ENCODE results near the gene FAM170B. TPM values are rescaled to one million over a fixed set of nuclear protein-coding genes. Genes with fewer than 3 reads are reported as not detected.

Gene FAM170B
- total RNA-seq, 2 experiments from 2014 or later, result not detected

- ChIA-PET CTCF (no interaction called here), POLR2A (no interaction called here)
- Mint-ChIP-seq H3K4me1 (ENCODE audit: low read depth) (peaks cover 27% of the 10 kb centered on the region), H3K36me3 (ENCODE audit: low read depth) (peaks cover 23% of the 10 kb centered on the region), H3K27ac (no peak overlapping the region), H3K27me3 (ENCODE audit: low read depth) (peaks cover 8% of the 10 kb centered on the region), H3K9me3 (ENCODE audit: insufficient read depth) (no peaks in the 10 kb centered on the region), H3K4me3 (no peak overlapping the region)
- ATAC-seq (no peak), DNase-seq (no peak)
These were observed 25.1 kb upstream of the FAM170B start for GRCh38 chr10:49158915-49159314.

- H3K4me3 Mint-ChIP-seq, result no peak overlapping the region
- H3K27me3 Mint-ChIP-seq (ENCODE audit: low read depth), result peaks cover 9% of the 10 kb centered on the region
- CTCF ChIA-PET, result no interaction called here
- peaks cover 26% of the 10 kb centered on the region for H3K4me1 Mint-ChIP-seq (ENCODE audit: low read depth)
- H3K27ac Mint-ChIP-seq, result no peak overlapping the region
- H3K9me3 Mint-ChIP-seq (ENCODE audit: insufficient read depth), result no peaks in the 10 kb centered on the region
- H3K36me3 Mint-ChIP-seq (ENCODE audit: low read depth), result peaks cover 23% of the 10 kb centered on the region
- DNase-seq (no peak), ATAC-seq (no peak)
- POLR2A ChIA-PET, result no interaction called here
These were observed 24.6 kb upstream of the FAM170B start for GRCh38 chr10:49158404-49158803.

- H3K36me3 Mint-ChIP-seq (ENCODE audit: low read depth), result peaks cover 23% of the 10 kb centered on the region
- ATAC-seq (peak; percentile 64), DNase-seq (no peak)
- peaks cover 13% of the 10 kb centered on the region for H3K27me3 Mint-ChIP-seq (ENCODE audit: low read depth)
- peaks cover 26% of the 10 kb centered on the region for H3K4me1 Mint-ChIP-seq (ENCODE audit: low read depth)
- peak overlapping the region; percentile 10 for H3K27ac Mint-ChIP-seq
- CTCF ChIA-PET, result interaction anchor here (2.7 kb wide), 1 partner anchor 501 kb away, joined by 7 read pairs; no protein-coding TSS in a partner anchor
- POLR2A ChIA-PET, result no interaction called here
- no peak overlapping the region for H3K4me3 Mint-ChIP-seq
- H3K9me3 Mint-ChIP-seq (ENCODE audit: insufficient read depth), result no peaks in the 10 kb centered on the region
These were observed 23.4 kb upstream of the FAM170B start for GRCh38 chr10:49157229-49157628.

GRCh38 chr10:49154641-49155040 lies 20.8 kb upstream of the FAM170B start:
- CTCF ChIA-PET, result interaction anchor here (1.2 to 2.7 kb wide), 2 partner anchors 10 to 498 kb away, joined by 3 to 7 read pairs; no protein-coding TSS in a partner anchor
- Mint-ChIP-seq H3K4me3 (no peak overlapping the region), H3K9me3 (ENCODE audit: insufficient read depth) (no peaks in the 10 kb centered on the region), H3K4me1 (ENCODE audit: low read depth) (peaks cover 34% of the 10 kb centered on the region), H3K36me3 (ENCODE audit: low read depth) (peaks cover 22% of the 10 kb centered on the region), H3K27ac (no peak overlapping the region), H3K27me3 (ENCODE audit: low read depth) (peaks cover 20% of the 10 kb centered on the region)
- POLR2A ChIA-PET, result no interaction called here
- DNase-seq (no peak), ATAC-seq (no peak)

GRCh38 chr10:49153971-49154370 lies 20.1 kb upstream of the FAM170B start:
- Mint-ChIP-seq H3K36me3 (ENCODE audit: low read depth) (peaks cover 19% of the 10 kb centered on the region), H3K9me3 (ENCODE audit: insufficient read depth) (no peaks in the 10 kb centered on the region), H3K4me1 (ENCODE audit: low read depth) (peaks cover 34% of the 10 kb centered on the region), H3K27ac (no peak overlapping the region), H3K4me3 (no peak overlapping the region), H3K27me3 (ENCODE audit: low read depth) (peaks cover 23% of the 10 kb centered on the region)
- ChIA-PET POLR2A (no interaction called here), CTCF (interaction anchor here (1.2 kb wide), 1 partner anchor 10 kb away, joined by 3 read pairs; no protein-coding TSS in a partner anchor)
- DNase-seq (no peak), ATAC-seq (no peak)

- Mint-ChIP-seq H3K9me3 (ENCODE audit: insufficient read depth) (no peaks in the 10 kb centered on the region), H3K27me3 (ENCODE audit: low read depth) (peaks cover 26% of the 10 kb centered on the region), H3K36me3 (ENCODE audit: low read depth) (peaks cover 16% of the 10 kb centered on the region), H3K4me3 (no peak overlapping the region), H3K27ac (no peak overlapping the region), H3K4me1 (ENCODE audit: low read depth) (peaks cover 28% of the 10 kb centered on the region)
- no peak for ATAC-seq
- DNase-seq, result no peak
- ChIA-PET CTCF (no interaction called here), POLR2A (no interaction called here)
These were observed 19.3 kb upstream of the FAM170B start for GRCh38 chr10:49153115-49153514.

- DNase-seq, result no peak
- no peak for ATAC-seq
- POLR2A ChIA-PET, result no interaction called here
- H3K9me3 Mint-ChIP-seq (ENCODE audit: insufficient read depth), result no peaks in the 10 kb centered on the region
- no peak overlapping the region for H3K27ac Mint-ChIP-seq
- H3K27me3 Mint-ChIP-seq (ENCODE audit: low read depth), result peaks cover 28% of the 10 kb centered on the region
- H3K4me3 Mint-ChIP-seq, result no peak overlapping the region
- H3K36me3 Mint-ChIP-seq (ENCODE audit: low read depth), result peaks cover 14% of the 10 kb centered on the region
- H3K4me1 Mint-ChIP-seq (ENCODE audit: low read depth), result peaks cover 26% of the 10 kb centered on the region
- CTCF ChIA-PET, result no interaction called here
These were observed 18.8 kb upstream of the FAM170B start for GRCh38 chr10:49152663-49153062.

- Mint-ChIP-seq H3K9me3 (ENCODE audit: insufficient read depth) (no peaks in the 10 kb centered on the region), H3K4me1 (ENCODE audit: low read depth) (peaks cover 20% of the 10 kb centered on the region), H3K27me3 (ENCODE audit: low read depth) (peaks cover 29% of the 10 kb centered on the region), H3K36me3 (ENCODE audit: low read depth) (peaks cover 10% of the 10 kb centered on the region), H3K27ac (no peak overlapping the region), H3K4me3 (no peak overlapping the region)
- ChIA-PET CTCF (interaction anchor here (1.7 kb wide), 1 partner anchor 10 kb away, joined by 4 read pairs; no protein-coding TSS in a partner anchor), POLR2A (no interaction called here)
- ATAC-seq, result no peak
- no peak for DNase-seq
These were observed 18.2 kb upstream of the FAM170B start for GRCh38 chr10:49152037-49152436.

- peaks cover 7% of the 10 kb centered on the region for H3K36me3 Mint-ChIP-seq (ENCODE audit: low read depth)
- ChIA-PET CTCF (interaction anchor here (1.7 kb wide), 1 partner anchor 10 kb away, joined by 4 read pairs; no protein-coding TSS in a partner anchor), POLR2A (no interaction called here)
- no peak overlapping the region for H3K27ac Mint-ChIP-seq
- H3K27me3 Mint-ChIP-seq (ENCODE audit: low read depth), result peaks cover 29% of the 10 kb centered on the region
- H3K4me1 Mint-ChIP-seq (ENCODE audit: low read depth), result peaks cover 14% of the 10 kb centered on the region
- H3K9me3 Mint-ChIP-seq (ENCODE audit: insufficient read depth), result no peaks in the 10 kb centered on the region
- DNase-seq (no peak), ATAC-seq (no peak)
- no peak overlapping the region for H3K4me3 Mint-ChIP-seq
These were observed 17.7 kb upstream of the FAM170B start for GRCh38 chr10:49151481-49151880.

GRCh38 chr10:49151025-49151445 lies 17.2 kb upstream of the FAM170B start:
- Mint-ChIP-seq H3K9me3 (ENCODE audit: insufficient read depth) (no peaks in the 10 kb centered on the region), H3K36me3 (ENCODE audit: low read depth) (peaks cover 5% of the 10 kb centered on the region), H3K4me3 (no peak overlapping the region), H3K27ac (no peak overlapping the region), H3K4me1 (ENCODE audit: low read depth) (peaks cover 10% of the 10 kb centered on the region), H3K27me3 (ENCODE audit: low read depth) (peaks cover 30% of the 10 kb centered on the region)
- POLR2A ChIA-PET, result no interaction called here
- no peak for ATAC-seq
- CTCF ChIA-PET, result interaction anchor here (1.7 kb wide), 1 partner anchor 11 kb away, joined by 4 read pairs; no protein-coding TSS in a partner anchor
- no peak for DNase-seq

GRCh38 chr10:49150426-49150825 lies 16.6 kb upstream of the FAM170B start:
- H3K4me1 Mint-ChIP-seq (ENCODE audit: low read depth), result peaks cover 8% of the 10 kb centered on the region
- peaks cover 3% of the 10 kb centered on the region for H3K36me3 Mint-ChIP-seq (ENCODE audit: low read depth)
- ChIA-PET CTCF (no interaction called here), POLR2A (no interaction called here)
- no peak overlapping the region for H3K27ac Mint-ChIP-seq
- DNase-seq, result no peak
- H3K4me3 Mint-ChIP-seq, result no peak overlapping the region
- H3K9me3 Mint-ChIP-seq (ENCODE audit: insufficient read depth), result no peaks in the 10 kb centered on the region
- H3K27me3 Mint-ChIP-seq (ENCODE audit: low read depth), result peaks cover 34% of the 10 kb centered on the region
- no peak for ATAC-seq

- ATAC-seq (no peak), DNase-seq (no peak)
- CTCF ChIA-PET, result no interaction called here
- H3K36me3 Mint-ChIP-seq (ENCODE audit: low read depth), result no peaks in the 10 kb centered on the region
- H3K27me3 Mint-ChIP-seq (ENCODE audit: low read depth), result peaks cover 37% of the 10 kb centered on the region
- peaks cover 8% of the 10 kb centered on the region for H3K4me1 Mint-ChIP-seq (ENCODE audit: low read depth)
- POLR2A ChIA-PET, result no interaction called here
- no peaks in the 10 kb centered on the region for H3K9me3 Mint-ChIP-seq (ENCODE audit: insufficient read depth)
- H3K27ac Mint-ChIP-seq, result no peak overlapping the region
- no peak overlapping the region for H3K4me3 Mint-ChIP-seq
These were observed 16.1 kb upstream of the FAM170B start for GRCh38 chr10:49149881-49150280.

- Mint-ChIP-seq H3K27ac (no peak overlapping the region), H3K36me3 (ENCODE audit: low read depth) (no peaks in the 10 kb centered on the region), H3K4me3 (no peak overlapping the region), H3K4me1 (ENCODE audit: low read depth) (no peaks in the 10 kb centered on the region), H3K9me3 (ENCODE audit: insufficient read depth) (no peaks in the 10 kb centered on the region), H3K27me3 (ENCODE audit: low read depth) (peaks cover 20% of the 10 kb centered on the region)
- CTCF ChIA-PET, result no interaction called here
- POLR2A ChIA-PET, result no interaction called here
- DNase-seq, result no peak
- no peak for ATAC-seq
These were observed 10.4 kb upstream of the FAM170B start for GRCh38 chr10:49144058-49144720.

All from activated CD8-positive, alpha-beta T cell treated with anti-CD3 and anti-CD28 coated beads, Interleukin-2, amount 10 ng/mL, durations not matched to agents 7 days and 5 days (primary cell).